HT-29 (cell line): ENCODE measurements around the gene NKX2-3. TPM values are rescaled to one million over a fixed set of nuclear protein-coding genes. Genes with fewer than 3 reads are reported as not detected.

ENCODE experiments used
- DNase-seq: peaks from one replicate; pipeline ENCODE4 v3.0.0-alpha.2; 2015; ENCODE audit warnings: low spot score
- total RNA-seq: library from RNA; depleted of rRNA; stranded (reverse); fragments of >200 nt; shearing (Covaris generic); gene quantifications from 2 replicates; pipeline ENCODE4 v1.2.3, GENCODE V29; 2014; rRNA removed

NKX2-3 gene
- not detected in 2 replicates for total RNA-seq

GRCh38 chr10:99532687-99533495 lies at the start of gene NKX2-3:
TSS of gene NKX2-3 (plus strand) at chr10:99532942. CDS start at chr10:99533132, 190 bp downstream.
- no peak for DNase-seq

- peak; percentile 45 for DNase-seq
These were observed 47.8 kb upstream of the NKX2-3 start for GRCh38 chr10:99484626-99485581.

GRCh38 chr10:99487125-99487807 lies 45.5 kb upstream of the NKX2-3 start:
- DNase-seq, result no peak

- DNase-seq, result no peak
These were observed 43.5 kb upstream of the NKX2-3 start for GRCh38 chr10:99489271-99489670.

- DNase-seq, result no peak
These were observed 35.3 kb upstream of the NKX2-3 start for GRCh38 chr10:99497343-99498025.

- no peak for DNase-seq
These were observed 26.3 kb upstream of the NKX2-3 start for GRCh38 chr10:99506416-99506815.

- DNase-seq, result no peak
These were observed 25.5 kb upstream of the NKX2-3 start for GRCh38 chr10:99507265-99507664.

DNA sequence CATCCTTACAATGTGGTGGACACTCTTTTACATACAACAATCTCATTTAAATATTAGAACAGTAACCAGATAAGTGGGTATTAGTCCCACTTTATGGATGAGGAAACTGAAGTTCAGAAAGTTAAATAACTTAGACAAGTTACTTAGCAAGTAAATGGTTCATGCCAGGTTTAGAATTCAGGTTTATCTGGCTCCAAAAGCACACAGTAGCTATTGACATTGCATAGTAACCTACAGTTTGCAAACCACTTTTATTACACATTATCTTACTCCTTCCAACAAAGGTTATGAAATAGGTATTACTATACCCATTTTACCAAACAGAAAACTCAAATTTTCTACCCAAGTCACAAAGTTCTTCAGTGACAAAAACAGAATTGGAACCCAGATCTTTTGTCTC lies 19.7 kb upstream of the NKX2-3 start:
- no peak for DNase-seq

GRCh38 chr10:99519690-99520039 lies 13.1 kb upstream of the NKX2-3 start:
- no peak for DNase-seq

DNA sequence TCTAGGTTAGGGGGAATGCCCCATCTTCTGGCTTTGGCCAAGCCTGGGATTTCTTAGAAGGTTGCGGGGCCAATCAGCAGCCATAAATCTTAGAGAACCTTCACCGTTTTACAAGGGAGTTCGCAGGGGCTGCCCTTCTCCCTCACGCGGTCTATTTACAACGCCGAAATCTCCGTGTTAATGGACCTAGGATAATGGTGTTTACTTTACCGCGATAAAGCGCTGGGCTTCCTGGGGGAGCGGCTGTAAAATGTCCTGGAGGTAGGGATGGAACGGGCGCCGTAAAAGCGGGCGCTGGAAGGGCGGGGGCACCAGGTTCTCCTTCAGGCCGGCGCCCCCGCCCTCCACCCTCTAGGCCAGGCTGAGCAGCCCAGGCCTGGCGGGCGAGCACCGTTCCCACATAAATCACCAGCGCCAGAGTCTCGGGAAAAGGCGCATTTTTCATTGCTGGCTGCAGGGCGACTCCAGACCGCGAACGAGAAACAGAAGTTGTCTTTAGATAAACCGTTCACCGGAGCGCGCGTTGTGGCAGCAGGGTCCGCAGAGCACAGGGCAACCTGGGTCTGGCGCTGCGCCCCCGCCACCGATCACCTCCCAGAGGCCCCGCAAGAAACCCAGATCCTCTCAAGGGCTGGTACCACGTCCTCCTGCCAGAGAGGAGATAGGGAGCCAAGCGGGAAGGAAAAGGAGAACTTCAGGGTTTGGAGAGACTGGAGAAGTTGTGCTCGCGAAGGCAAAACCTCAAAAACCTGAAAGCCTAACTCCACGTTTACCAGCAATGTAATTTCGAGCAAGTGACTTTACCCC lies 12.5 kb upstream of the NKX2-3 start:
- DNase-seq, result no peak

DNA sequence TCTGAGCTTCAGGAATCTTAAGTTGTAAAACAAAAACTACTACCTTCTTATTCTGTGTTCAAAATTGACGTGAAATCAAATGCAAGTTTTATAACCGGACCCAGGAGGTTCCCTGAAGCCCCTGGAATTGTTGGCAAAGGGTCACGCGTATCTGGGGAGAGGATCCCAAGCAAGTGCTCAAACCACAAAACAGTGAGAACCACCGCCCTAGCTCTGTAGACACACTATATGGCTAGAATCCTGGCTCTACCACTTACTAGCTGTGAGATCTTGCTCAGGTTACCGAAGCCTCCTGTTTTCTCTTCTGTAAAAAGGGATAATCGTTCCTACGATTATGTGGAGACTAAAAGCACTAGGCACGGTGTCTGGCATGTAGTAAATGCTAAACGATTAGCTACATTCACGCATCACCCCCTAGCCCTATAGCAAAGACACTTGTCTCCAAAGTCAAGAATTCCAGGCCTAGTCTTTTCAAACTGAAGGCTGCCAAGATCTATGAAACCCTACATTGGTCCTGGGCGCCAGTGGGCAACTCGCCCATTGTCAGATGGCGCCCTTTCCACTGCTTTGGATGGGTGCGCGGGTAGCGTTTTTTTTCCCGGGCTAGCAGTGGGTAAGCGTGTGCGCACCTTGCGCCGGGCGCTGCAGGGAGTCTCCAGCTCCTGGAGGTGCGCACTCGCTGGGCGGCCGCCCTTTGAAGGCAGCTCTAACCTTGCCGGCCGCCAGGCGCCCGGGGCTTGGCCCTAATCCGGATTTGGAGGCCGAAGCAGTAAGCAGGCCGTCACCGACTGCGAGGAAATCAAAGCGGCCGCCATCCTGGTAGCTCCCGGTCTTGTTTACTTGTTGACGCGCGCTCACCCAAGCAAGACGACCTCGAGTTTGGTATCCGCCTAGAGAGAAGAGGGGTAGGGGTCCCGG lies 11.6 kb upstream of the NKX2-3 start:
- no peak for DNase-seq

GRCh38 chr10:99521765-99522469 lies 10.8 kb upstream of the NKX2-3 start:
- no peak for DNase-seq

DNA sequence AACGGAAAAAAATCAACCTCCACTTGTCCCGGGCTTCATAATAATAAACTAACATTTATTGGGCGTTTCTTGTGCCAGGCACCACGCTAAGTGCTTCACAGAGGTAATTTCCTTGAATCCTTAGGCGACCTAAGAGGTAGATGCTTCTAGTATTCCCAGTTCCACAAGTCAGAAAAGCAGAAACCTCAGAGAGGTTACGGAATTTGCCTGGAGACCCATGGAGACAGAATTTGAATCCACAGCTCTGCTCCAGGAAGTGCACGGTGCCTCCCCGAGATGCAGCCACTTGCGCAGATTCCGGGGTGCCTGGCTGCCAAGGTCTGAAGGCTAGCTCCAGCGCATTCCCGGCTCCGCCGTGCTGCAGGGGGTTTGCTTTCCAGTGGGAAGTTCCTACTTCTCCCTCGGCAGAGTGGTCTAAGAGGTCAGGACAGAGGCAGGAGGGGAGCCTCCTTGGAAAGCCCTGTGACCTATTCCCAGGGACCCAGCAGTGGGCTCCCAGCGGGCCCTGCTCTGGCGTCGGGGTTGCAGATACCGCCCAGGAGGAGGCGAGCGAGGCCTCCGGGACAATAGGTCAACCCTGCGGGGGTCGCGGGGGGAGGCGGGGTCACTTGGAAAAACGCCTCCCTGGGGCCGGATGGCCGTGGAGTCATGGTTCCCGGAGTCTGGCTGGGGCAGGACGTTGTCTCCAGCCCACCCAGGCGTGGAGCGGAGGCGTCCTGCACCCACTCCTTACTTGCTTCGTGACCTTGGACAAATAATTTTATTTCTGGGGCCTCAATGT lies 10.1 kb upstream of the NKX2-3 start:
- no peak for DNase-seq

- DNase-seq, result no peak
These were observed 9.4 kb upstream of the NKX2-3 start for GRCh38 chr10:99523251-99523773.

DNA sequence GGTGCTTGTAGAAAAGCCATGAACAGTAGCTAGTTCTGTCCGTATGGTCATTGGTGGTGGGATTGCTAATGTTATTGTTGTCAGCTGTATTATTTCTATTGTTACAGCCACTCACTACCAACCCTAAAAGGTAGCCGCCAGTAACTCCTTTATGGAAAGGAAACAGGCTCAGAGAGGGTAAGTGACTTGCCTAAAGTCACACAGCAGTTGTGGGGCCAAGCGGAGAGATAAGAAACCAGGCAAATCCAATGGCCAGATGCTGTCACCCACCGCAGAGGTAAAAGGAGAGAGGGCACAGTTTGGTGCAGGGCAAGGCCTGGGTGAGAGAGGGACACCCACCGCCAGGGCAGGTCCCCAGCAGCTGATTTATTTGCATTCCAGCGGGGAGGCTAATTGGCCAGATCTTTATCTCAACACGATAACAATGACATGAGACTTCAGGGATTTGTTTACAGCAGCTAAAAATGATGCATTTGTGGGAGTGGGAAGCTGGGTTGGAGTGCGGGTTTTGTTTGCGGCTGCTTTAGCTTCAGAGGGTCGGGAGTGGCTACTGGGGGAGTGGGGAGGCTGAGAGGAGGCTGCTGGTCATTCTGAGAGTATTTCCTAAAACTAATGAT lies 8.6 kb upstream of the NKX2-3 start:
- no peak for DNase-seq

GRCh38 chr10:99524736-99525380 lies 7.9 kb upstream of the NKX2-3 start:
- no peak for DNase-seq

GRCh38 chr10:99525897-99526296 lies 6.8 kb upstream of the NKX2-3 start:
- DNase-seq, result no peak
